Pancreas (tissue), 10 donors: ENCODE measurements around the gene SHISAL2B. TPM values are rescaled to one million over a fixed set of nuclear protein-coding genes. Genes with fewer than 3 reads are reported as not detected.

Experiments
- ATAC-seq, 4 donors: fragments of 200-7000 bp; cut with Tn5 transposase; one replicate each; pipeline versions ENCODE4 v1.8.0 to v1.9.1; 2020; ENCODE audit warnings: mild to moderate bottlenecking in 4 of 4, moderate library complexity in 4 of 4
- DNase-seq, 6 donors: peaks; one replicate each; pipeline ENCODE4 v3.0.0-alpha.2; 2020
- FAIRE-seq: peaks from 2 replicates; lab custom pipeline; 2012; peaks lifted over from hg19 to GRCh38; lab: Jason Lieb, UNC
- H3K27ac ChIP-seq, 4 donors: fragments of 200-600 bp; sonication (generic); 1 replicate in 3 of 4; 2 replicates in 1 of 4; pipeline versions ENCODE4 v1.5.0 to v1.8.0; 2020
- H3K27me3 ChIP-seq, 4 donors: fragments of 200-600 bp; one replicate each; pipeline ENCODE4 v1.8.0; 2021
- H3K36me3 ChIP-seq, 3 donors: fragments of 200-600 bp; sonication (generic) in 1 of 3; one replicate each; pipeline versions ENCODE4 v1.5.0 to v1.8.0; 2020 to 2021
- H3K4me1 ChIP-seq, 3 donors: fragments of 200-600 bp; one replicate each; pipeline ENCODE4 v1.8.0; 2021
- H3K4me3 ChIP-seq, 4 donors: fragments of 200-600 bp; sonication (generic) in 2 of 4; one replicate each; pipeline versions ENCODE4 v1.5.0 to v1.8.0; 2020 to 2021
- H3K9me3 ChIP-seq, 4 donors: fragments of 200-600 bp; one replicate each; pipeline ENCODE4 v1.8.0; 2021
- WGBS, 2 donors: extraction: QIAGEN DNeasy Blood & Tissue Kit; methylation state at CpG; one replicate each; pipeline ENCODE4 v1.1.7; 2013; 5-methylcytosine and 5-hydroxymethylcytosine counted together
- intact Hi-C, 3 donors: fragments of 100-400 bp; cut with DNase I; formaldehyde crosslinking; loops; one replicate each; pipeline versions ENCODE4 v1.11.1 to v1.14.2; 2022
- polyA plus RNA-seq, 2 donors: library from polyadenylated mRNA; stranded (reverse); fragments of 200-250 nt; gene quantifications; one replicate each; pipeline ENCODE4 v1.2.3, GENCODE V29; 2013
- total RNA-seq, 6 donors: library from RNA; stranded (reverse); fragmentation: NEBNext Ultra II Directional in 4 of 6; extraction: Animal tissue kit (Norgen Biotek cat#: 25700) in 4 of 6; gene quantifications; one replicate each; pipeline versions ENCODE4 v1.2.1 to v1.2.4, GENCODE V29; 2021 to 2023
- TF ChIP-seq, protein P1 (sequence below), 4 donors: fragments of 200-600 bp; sonication (generic) in 3 of 4; IDR thresholded peaks; one replicate each; pipeline versions ENCODE4 v1.5.0 to v1.8.0; 2021; ENCODE audit warnings: antibody characterized with exemption in 4 of 4
- donor health status: healthy with polysubstance abuse.
- donor health status: DM: no; HTN: no; CAD: no; lungs with moderate emphysema.
- donor health status: DM: no; HTN: no; CAD: no.
- donor health status: control.
- donor health status: control.
- donor health status: Bipolar disorder and iron deficiency.
- donor health status: DM: yes; HTN: yes; CAD: no.
- donor health status: DM: no; HTN: no; CAD: no.
- donor health status: DM: no; HTN: no; CAD: no.
- donor health status: DM: yes; HTN: yes; CAD: no.

The SHISAL2B gene
- total and polyA plus RNA-seq, 8 donors, result 1.2 to 69.8 (median 2.7) TPM

DNA sequence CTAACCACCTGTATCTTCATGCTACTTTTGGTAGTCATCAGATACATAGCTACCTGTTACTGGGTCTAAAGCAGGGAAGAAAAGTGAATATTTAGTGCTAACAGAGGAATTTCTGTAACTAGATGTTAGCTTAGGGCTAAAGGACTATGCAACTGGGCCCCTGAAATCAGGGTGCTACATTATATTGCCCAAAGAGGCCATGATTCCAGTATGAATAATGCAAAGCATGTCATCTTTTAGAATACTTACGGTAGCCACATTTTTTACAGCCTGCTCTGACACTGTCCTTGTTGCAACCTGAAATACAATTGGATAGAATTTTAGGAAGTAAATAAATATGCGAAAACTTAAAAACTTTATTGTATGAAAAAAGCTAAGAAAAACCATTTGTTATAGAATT, 63.8 kb downstream of the SHISAL2B start:
- no peak overlapping the region for H3K27ac ChIP-seq
- H3K4me1 ChIP-seq, result peaks cover 0 to 7% (median 0%) of the 10 kb centered on the region in 3 donors
- H3K4me3 ChIP-seq, result no peak overlapping the region
- TF ChIP-seq, protein P1, sequence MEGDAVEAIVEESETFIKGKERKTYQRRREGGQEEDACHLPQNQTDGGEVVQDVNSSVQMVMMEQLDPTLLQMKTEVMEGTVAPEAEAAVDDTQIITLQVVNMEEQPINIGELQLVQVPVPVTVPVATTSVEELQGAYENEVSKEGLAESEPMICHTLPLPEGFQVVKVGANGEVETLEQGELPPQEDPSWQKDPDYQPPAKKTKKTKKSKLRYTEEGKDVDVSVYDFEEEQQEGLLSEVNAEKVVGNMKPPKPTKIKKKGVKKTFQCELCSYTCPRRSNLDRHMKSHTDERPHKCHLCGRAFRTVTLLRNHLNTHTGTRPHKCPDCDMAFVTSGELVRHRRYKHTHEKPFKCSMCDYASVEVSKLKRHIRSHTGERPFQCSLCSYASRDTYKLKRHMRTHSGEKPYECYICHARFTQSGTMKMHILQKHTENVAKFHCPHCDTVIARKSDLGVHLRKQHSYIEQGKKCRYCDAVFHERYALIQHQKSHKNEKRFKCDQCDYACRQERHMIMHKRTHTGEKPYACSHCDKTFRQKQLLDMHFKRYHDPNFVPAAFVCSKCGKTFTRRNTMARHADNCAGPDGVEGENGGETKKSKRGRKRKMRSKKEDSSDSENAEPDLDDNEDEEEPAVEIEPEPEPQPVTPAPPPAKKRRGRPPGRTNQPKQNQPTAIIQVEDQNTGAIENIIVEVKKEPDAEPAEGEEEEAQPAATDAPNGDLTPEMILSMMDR (IDR thresholded peaks at IDR 0.05), result no peak
- H3K27me3 ChIP-seq, result no peaks in the 10 kb centered on the region
- DNase-seq (no peak), ATAC-seq (no peak), FAIRE-seq (no peak)
- H3K9me3 ChIP-seq, result no peaks in the 10 kb centered on the region
- 97% methylated on average over 2 of the region's 2 CpGs for WGBS, 2 donors
- no peaks in the 10 kb centered on the region for H3K36me3 ChIP-seq
- intact Hi-C loops, result no loop called here

DNA sequence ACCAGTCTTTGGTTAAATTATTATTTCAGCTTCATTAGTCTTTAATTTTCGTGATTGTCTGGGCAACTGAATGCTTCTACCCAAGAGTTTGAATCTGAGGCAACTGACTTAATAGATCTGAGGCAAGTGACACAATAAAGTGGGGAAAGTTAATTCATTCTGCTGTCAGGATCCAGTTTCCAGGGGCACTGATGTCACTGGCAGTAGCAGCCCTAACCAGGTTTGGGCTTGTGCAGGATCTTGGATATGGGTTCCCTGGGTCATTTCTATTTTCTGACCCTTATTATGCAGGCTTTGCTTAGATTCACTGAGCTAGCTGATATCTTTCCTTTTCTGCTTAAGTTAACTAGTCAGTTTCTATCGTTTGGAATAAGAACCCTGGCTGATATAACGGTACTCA, 68.6 kb downstream of the SHISAL2B start:
- Histone ChIP-seq H3K9me3 (no peaks in the 10 kb centered on the region), H3K27ac (no peak overlapping the region), H3K4me1 (peaks cover 0 to 6% (median 0%) of the 10 kb centered on the region in 3 donors), H3K27me3 (no peaks in the 10 kb centered on the region), H3K36me3 (peaks cover 0 to 8% (median 0%) of the 10 kb centered on the region in 3 donors), H3K4me3 (no peak overlapping the region)
- ATAC-seq, result no peak
- TF ChIP-seq, protein P1 (IDR thresholded peaks at IDR 0.05), result no peak
- WGBS, 2 donors, result 66 to 68% methylated on average over 3 of the region's 3 CpGs
- intact Hi-C loops, result no loop called here
- FAIRE-seq, result no peak
- no peak for DNase-seq

DNA sequence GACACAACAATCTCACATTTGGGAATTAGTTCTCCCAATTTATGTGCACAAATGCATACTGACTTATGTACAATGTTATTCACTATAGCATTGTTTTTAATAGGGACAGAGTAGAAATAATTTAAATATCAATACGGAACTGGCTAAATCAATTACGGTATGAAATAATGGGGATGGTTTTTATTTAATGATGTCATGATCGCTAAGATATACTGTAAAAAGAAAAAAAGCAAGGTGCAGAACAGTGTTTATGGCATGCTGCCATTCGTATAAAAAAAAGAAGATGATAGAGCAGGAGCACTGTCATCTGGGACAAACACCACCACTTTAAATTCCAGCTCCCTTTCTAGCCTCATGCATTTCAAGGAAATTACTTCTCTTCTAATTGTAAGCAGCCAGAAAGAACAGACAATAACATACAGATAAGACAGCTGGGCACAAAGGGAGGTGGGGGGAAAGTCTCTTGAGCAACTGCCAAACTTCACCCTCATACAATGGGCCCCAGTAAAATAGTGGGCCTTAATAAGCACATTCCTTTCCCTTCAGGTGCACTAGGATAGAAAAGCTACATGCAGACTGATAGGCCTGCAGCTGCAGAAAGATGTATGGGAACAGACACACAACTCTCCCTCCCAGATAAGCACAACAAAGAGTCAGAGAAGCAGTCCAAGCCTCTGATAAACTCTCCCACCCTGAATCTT, 69.8 kb downstream of the SHISAL2B start:
- DNase-seq (no peak), ATAC-seq (no peak), FAIRE-seq (no peak)
- intact Hi-C loops, result no loop called here
- H3K4me1 ChIP-seq, result peaks cover 0 to 6% (median 0%) of the 10 kb centered on the region in 3 donors
- no peak overlapping the region for H3K27ac ChIP-seq
- WGBS, 2 donors, result 76 to 90% methylated on average over 4 of the region's 4 CpGs
- TF ChIP-seq, protein P1 (IDR thresholded peaks at IDR 0.05), result no peak
- H3K4me3 ChIP-seq, result no peak overlapping the region
- H3K9me3 ChIP-seq, result no peaks in the 10 kb centered on the region
- H3K27me3 ChIP-seq, result no peaks in the 10 kb centered on the region
- H3K36me3 ChIP-seq, result peaks cover 0 to 8% (median 0%) of the 10 kb centered on the region in 3 donors

DNA sequence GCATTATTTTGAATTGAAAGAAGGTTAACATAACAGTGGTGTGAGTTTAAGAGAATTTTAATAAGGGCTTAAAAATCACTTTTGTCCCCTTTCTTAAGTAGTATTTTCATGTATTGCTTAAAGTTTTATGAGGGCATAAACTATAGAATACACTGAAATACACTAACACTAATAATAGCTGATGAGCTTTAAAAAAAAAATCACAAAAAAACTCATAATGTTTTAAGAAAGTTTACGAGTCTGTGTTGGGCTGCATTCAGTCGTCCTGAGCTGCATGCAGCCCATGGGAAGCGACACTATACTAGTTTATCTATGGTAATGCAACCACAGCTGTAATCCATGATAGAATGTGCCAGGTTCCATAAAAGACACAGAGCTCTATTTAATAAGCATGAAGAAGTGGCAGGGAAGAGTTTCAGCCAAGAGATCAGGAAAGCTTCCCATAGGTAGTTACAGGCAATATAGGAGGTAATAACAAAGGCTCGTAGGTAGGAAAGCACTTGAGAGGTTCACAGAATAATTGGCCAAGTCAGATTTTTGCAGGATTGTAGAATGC, 73.7 kb downstream of the SHISAL2B start:
- no peak for ATAC-seq
- H3K4me3 ChIP-seq, result no peak overlapping the region
- WGBS, 2 donors, result 77 to 83% methylated on average over 4 of the region's 4 CpGs
- no peak for FAIRE-seq
- peaks cover 7 to 26% (median 8%) of the 10 kb centered on the region in 3 donors for H3K4me1 ChIP-seq
- no peak for DNase-seq
- H3K27me3 ChIP-seq, result no peaks in the 10 kb centered on the region
- H3K9me3 ChIP-seq, result no peaks in the 10 kb centered on the region
- TF ChIP-seq, protein P1 (IDR thresholded peaks at IDR 0.05), result no peak
- intact Hi-C loops, result no loop called here
- no peak overlapping the region for H3K27ac ChIP-seq
- peaks cover 0 to 8% (median 0%) of the 10 kb centered on the region in 3 donors for H3K36me3 ChIP-seq
